ENCODE data around the gene ETFRF1.

Gene ETFRF1

GRCh38 chr12:25245491-25245890 lies 50.5 kb downstream of the ETFRF1 start:
- peak; percentile 64 to 85 for DNase-seq

GRCh38 chr12:25248137-25248536 lies 53.1 kb downstream of the ETFRF1 start:
- no peak for TF ChIP-seq POLR2A (IDR thresholded peaks at IDR 0.05; ENCODE audit: low read length)
- TF ChIP-seq GATA1 (IDR thresholded peaks at IDR 0.05; ENCODE audit: low read depth, low read length) = no peak
- no peak for DNase-seq

More at GRCh38 chr12:25245491-25245890, 50.5 kb downstream of the ETFRF1 start:
- TF ChIP-seq POLR2A (IDR thresholded peaks at IDR 0.05; ENCODE audit: low read length) = no peak
- TF ChIP-seq GATA1 (IDR thresholded peaks at IDR 0.05; ENCODE audit: low read depth, low read length) = no peak

- peak in 1 of 2 experiments; percentile 10 for DNase-seq
- TF ChIP-seq GATA1 (IDR thresholded peaks at IDR 0.05; ENCODE audit: low read depth, low read length) (no peak), POLR2A (IDR thresholded peaks at IDR 0.05; ENCODE audit: low read length) (no peak)
Observed at GRCh38 chr12:25248732-25249131, 53.7 kb downstream of the ETFRF1 start.

GRCh38 chr12:25249931-25250738 lies 55.1 kb downstream of the ETFRF1 start:
- DNase-seq = peak; percentile 53 to 71

GRCh38 chr12:25250744-25251730 lies 56.0 kb downstream of the ETFRF1 start, which contains the start of gene KRAS:
KRAS (minus strand) TSS chr12:25250929.
- TF ChIP-seq GATA1 (IDR thresholded peaks at IDR 0.05; ENCODE audit: low read depth, low read length) (no peak), POLR2A (IDR thresholded peaks at IDR 0.05; ENCODE audit: low read length) (peak; percentile 54)

More at GRCh38 chr12:25249931-25250738, 55.1 kb downstream of the ETFRF1 start:
- no peak for TF ChIP-seq GATA1 (IDR thresholded peaks at IDR 0.05; ENCODE audit: low read depth, low read length)
- TF ChIP-seq POLR2A (IDR thresholded peaks at IDR 0.05; ENCODE audit: low read length) = no peak

GRCh38 chr12:25251769-25252168 lies 56.7 kb downstream of the ETFRF1 start:
- DNase-seq = no peak

More at GRCh38 chr12:25250744-25251730, 56.0 kb downstream of the ETFRF1 start, which contains the start of gene KRAS:
- peak; percentile 96 to 98 for DNase-seq

GRCh38 chr12:25252946-25253345 lies 57.9 kb downstream of the ETFRF1 start:
- no peak for DNase-seq
- TF ChIP-seq GATA1 (IDR thresholded peaks at IDR 0.05; ENCODE audit: low read depth, low read length) (no peak), POLR2A (IDR thresholded peaks at IDR 0.05; ENCODE audit: low read length) (no peak)

More at GRCh38 chr12:25251769-25252168, 56.7 kb downstream of the ETFRF1 start:
- TF ChIP-seq POLR2A (IDR thresholded peaks at IDR 0.05; ENCODE audit: low read length) = no peak
- TF ChIP-seq GATA1 (IDR thresholded peaks at IDR 0.05; ENCODE audit: low read depth, low read length) = no peak

GRCh38 chr12:25253371-25254068 lies 58.5 kb downstream of the ETFRF1 start:
- TF ChIP-seq GATA1 (IDR thresholded peaks at IDR 0.05; ENCODE audit: low read depth, low read length) (no peak), POLR2A (IDR thresholded peaks at IDR 0.05; ENCODE audit: low read length) (no peak)
- no peak for DNase-seq

GRCh38 chr12:25254271-25254880 lies 59.3 kb downstream of the ETFRF1 start:
- DNase-seq = no peak
- TF ChIP-seq GATA1 (IDR thresholded peaks at IDR 0.05; ENCODE audit: low read depth, low read length) (no peak), POLR2A (IDR thresholded peaks at IDR 0.05; ENCODE audit: low read length) (no peak)

Measured in erythroblast (primary cell).